ENCODE measurements around the gene ZMYM5. TPM values are rescaled to one million over a fixed set of nuclear protein-coding genes. Genes with fewer than 3 reads are reported as not detected.
"Not testable (repeated sequence)": the region's sequence is repeated elsewhere in the genome, so short reads cannot be mapped to it uniquely, and the experiment has no call there.

ZMYM5 gene
- total RNA-seq, 1 experiment from 2014 or later = 12.6 TPM

- Histone ChIP-seq H3T11ph (ENCODE audit: low read length) (no peak overlapping the region), H4K91ac (ENCODE audit: insufficient read length, low read depth, low read length) (no peak overlapping the region), H4K8ac (replicated peaks; ENCODE audit: insufficient read length, low read depth, low read length) (no peak overlapping the region), H2AFZ (ENCODE audit: low read length) (no peak overlapping the region), H2BK12ac (ENCODE audit: insufficient read length, low read depth, low read length) (no peak overlapping the region), H3K18ac (ENCODE audit: insufficient read length, low read depth, low read length) (no peak overlapping the region), H3K23me2 (ENCODE audit: insufficient read length, low read depth, low read length, poor library complexity, severe bottlenecking) (no peaks in the 10 kb centered on the region), H3K9ac (ENCODE audit: extremely low read depth, insufficient read length, low read length) (no peak overlapping the region), H3K56ac (ENCODE audit: insufficient read length, low read depth, low read length) (no peak overlapping the region), H2BK120ac (ENCODE audit: low read depth, low read length, poor library complexity, severe bottlenecking) (no peak overlapping the region), H3K27ac (ENCODE audit: insufficient read length, low read depth, low read length) (no peak overlapping the region), H3K4me2 (ENCODE audit: insufficient read depth, insufficient read length, low read length) (no peak overlapping the region), H3K27me3 (ENCODE audit: insufficient read depth, low read length) (no peaks in the 10 kb centered on the region), H4K5ac (ENCODE audit: insufficient read length, low read depth, low read length) (no peak overlapping the region), H3K79me1 (ENCODE audit: insufficient read depth, low read depth, low read length, poor library complexity, severe bottlenecking) (no peaks in the 10 kb centered on the region), H2BK20ac (ENCODE audit: low read depth, low read length, poor library complexity, severe bottlenecking) (no peak overlapping the region), H4K20me1 (ENCODE audit: control insufficient read depth, insufficient read depth, insufficient read length) (no peaks in the 10 kb centered on the region), H3K4me1 (ENCODE audit: insufficient read depth, low read length) (no peaks in the 10 kb centered on the region), H3K4ac (ENCODE audit: low read depth, low read length) (no peak overlapping the region), H3K9me3 (ENCODE audit: control insufficient read depth, low read depth, low read length) (no peaks in the 10 kb centered on the region), H3K23ac (ENCODE audit: insufficient read length, low read depth, low read length) (no peak overlapping the region), H2AK5ac (ENCODE audit: insufficient read length, low read length) (no peak overlapping the region), H3K79me2 (ENCODE audit: insufficient read depth, low read length) (no peaks in the 10 kb centered on the region), H3K14ac (ENCODE audit: insufficient read depth, low read length) (no peak overlapping the region), H2BK5ac (ENCODE audit: insufficient read length, low read length) (no peak overlapping the region), H2BK15ac (ENCODE audit: low read depth, low read length) (no peak overlapping the region)
- H3K27ac Mint-ChIP-seq = no peak overlapping the region
- no peaks in the 10 kb centered on the region; the same call in 1 of the 2 replicates for H3K27me3 Mint-ChIP-seq (ENCODE audit: low read depth)
- TF ChIP-seq CTCF (conservative IDR thresholded peaks at IDR 0.05) = no peak
- no peak overlapping the region for H3K4me3 Mint-ChIP-seq
- no peaks in the 10 kb centered on the region for H3K4me1 Mint-ChIP-seq
- no CpG with 5 or more reads among the region's 1 CpG for WGBS (ENCODE audit: extremely low coverage, insufficient read length, low lambda C conversion rate)
- H3K9me3 Mint-ChIP-seq = no peaks in the 10 kb centered on the region
- no peak for DNase-seq
- no peaks in the 10 kb centered on the region for H3K36me3 Mint-ChIP-seq (ENCODE audit: insufficient read depth in 1 of 3, low read depth in 3 of 3)
These were observed 45.0 kb upstream of the ZMYM5 start for GRCh38 chr13:19908350-19908986.

GRCh38 chr13:19905487-19906195 is 42.2 kb upstream of the ZMYM5 start:
- not testable (repeated sequence) for H2BK20ac ChIP-seq (ENCODE audit: low read depth, low read length, poor library complexity, severe bottlenecking); H3K23me2 ChIP-seq (ENCODE audit: insufficient read length, low read depth, low read length, poor library complexity, severe bottlenecking); H3K4me3 Mint-ChIP-seq; H3K27ac ChIP-seq (ENCODE audit: insufficient read length, low read depth, low read length); H2AK5ac ChIP-seq (ENCODE audit: insufficient read length, low read length); H3T11ph ChIP-seq (ENCODE audit: low read length); H3K27me3 ChIP-seq (ENCODE audit: insufficient read depth, low read length); H3K4me1 Mint-ChIP-seq; H2BK15ac ChIP-seq (ENCODE audit: low read depth, low read length); H3K4ac ChIP-seq (ENCODE audit: low read depth, low read length); H3K56ac ChIP-seq (ENCODE audit: insufficient read length, low read depth, low read length); H2AFZ ChIP-seq (ENCODE audit: low read length); H3K18ac ChIP-seq (ENCODE audit: insufficient read length, low read depth, low read length); H3K14ac ChIP-seq (ENCODE audit: insufficient read depth, low read length); H4K20me1 ChIP-seq (ENCODE audit: control insufficient read depth, insufficient read depth, insufficient read length); H4K5ac ChIP-seq (ENCODE audit: insufficient read length, low read depth, low read length); H3K79me1 ChIP-seq (ENCODE audit: insufficient read depth, low read depth, low read length, poor library complexity, severe bottlenecking); DNase-seq; H3K4me2 ChIP-seq (ENCODE audit: insufficient read depth, insufficient read length, low read length); H3K9me3 ChIP-seq (ENCODE audit: control insufficient read depth, low read depth, low read length); H3K36me3 Mint-ChIP-seq (ENCODE audit: insufficient read depth in 1 of 3, low read depth in 3 of 3); H2BK12ac ChIP-seq (ENCODE audit: insufficient read length, low read depth, low read length); H3K23ac ChIP-seq (ENCODE audit: insufficient read length, low read depth, low read length); H3K4me1 ChIP-seq (ENCODE audit: insufficient read depth, low read length); H4K91ac ChIP-seq (ENCODE audit: insufficient read length, low read depth, low read length); H4K8ac ChIP-seq (replicated peaks; ENCODE audit: insufficient read length, low read depth, low read length); H3K79me2 ChIP-seq (ENCODE audit: insufficient read depth, low read length); H2BK5ac ChIP-seq (ENCODE audit: insufficient read length, low read length); H2BK120ac ChIP-seq (ENCODE audit: low read depth, low read length, poor library complexity, severe bottlenecking); H3K9me3 Mint-ChIP-seq; H3K9ac ChIP-seq (ENCODE audit: extremely low read depth, insufficient read length, low read length); H3K27me3 Mint-ChIP-seq (ENCODE audit: low read depth)
- no CpG with 5 or more reads among the region's 9 CpGs for WGBS (ENCODE audit: extremely low coverage, insufficient read length, low lambda C conversion rate)
- peak overlapping the region in 1 of 3 experiments; percentile 44; a peak in 1 of 7 replicates for H3K27ac Mint-ChIP-seq

Data from H9 (cell line).